ENCODE results near the gene OVCA2. TPM values are rescaled to one million over a fixed set of nuclear protein-coding genes. Genes with fewer than 3 reads are reported as not detected.

OVCA2 gene
- total RNA-seq, 1 donor from 2014 or later = 32.7 TPM

- DNase-seq (ENCODE audit: low spot score) = no peak
- Mint-ChIP-seq H3K36me3 (ENCODE audit: low read depth, unreplicated experiment) (peaks cover 25% of the 10 kb centered on the region), H3K4me1 (ENCODE audit: unreplicated experiment) (peaks cover 51% of the 10 kb centered on the region), H3K9me3 (ENCODE audit: unreplicated experiment) (no peaks in the 10 kb centered on the region), H3K27me3 (ENCODE audit: unreplicated experiment) (peaks cover 11% of the 10 kb centered on the region), H3K27ac (ENCODE audit: unreplicated experiment) (peak overlapping the region; percentile 53), H3K4me3 (ENCODE audit: unreplicated experiment) (peak overlapping the region; percentile 57)
- no peak for TF ChIP-seq CTCF (IDR thresholded peaks at IDR 0.05; ENCODE audit: unreplicated experiment)
These were observed 43.2 kb downstream of the OVCA2 start for GRCh38 chr17:2084766-2085647.

- H3K27me3 Mint-ChIP-seq (ENCODE audit: unreplicated experiment) = peaks cover 12% of the 10 kb centered on the region
- no peak overlapping the region for H3K27ac Mint-ChIP-seq (ENCODE audit: unreplicated experiment)
- DNase-seq (ENCODE audit: low spot score) = no peak
- H3K9me3 Mint-ChIP-seq (ENCODE audit: unreplicated experiment) = no peaks in the 10 kb centered on the region
- peaks cover 57% of the 10 kb centered on the region for H3K4me1 Mint-ChIP-seq (ENCODE audit: unreplicated experiment)
- peaks cover 25% of the 10 kb centered on the region for H3K36me3 Mint-ChIP-seq (ENCODE audit: low read depth, unreplicated experiment)
- no peak for TF ChIP-seq CTCF (IDR thresholded peaks at IDR 0.05; ENCODE audit: unreplicated experiment)
- peak overlapping the region; percentile 57 for H3K4me3 Mint-ChIP-seq (ENCODE audit: unreplicated experiment)
These were observed 43.8 kb downstream of the OVCA2 start for GRCh38 chr17:2085648-2085949.

- Mint-ChIP-seq H3K9me3 (ENCODE audit: unreplicated experiment) (no peaks in the 10 kb centered on the region), H3K36me3 (ENCODE audit: low read depth, unreplicated experiment) (peaks cover 21% of the 10 kb centered on the region), H3K4me1 (ENCODE audit: unreplicated experiment) (peaks cover 61% of the 10 kb centered on the region), H3K4me3 (ENCODE audit: unreplicated experiment) (no peak overlapping the region), H3K27me3 (ENCODE audit: unreplicated experiment) (peaks cover 14% of the 10 kb centered on the region), H3K27ac (ENCODE audit: unreplicated experiment) (no peak overlapping the region)
- no peak for TF ChIP-seq CTCF (IDR thresholded peaks at IDR 0.05; ENCODE audit: unreplicated experiment)
- DNase-seq (ENCODE audit: low spot score) = no peak
These were observed 44.5 kb downstream of the OVCA2 start for GRCh38 chr17:2086306-2086705.

- no peak for TF ChIP-seq CTCF (IDR thresholded peaks at IDR 0.05; ENCODE audit: unreplicated experiment)
- Mint-ChIP-seq H3K27me3 (ENCODE audit: unreplicated experiment) (peaks cover 17% of the 10 kb centered on the region), H3K9me3 (ENCODE audit: unreplicated experiment) (no peaks in the 10 kb centered on the region), H3K36me3 (ENCODE audit: low read depth, unreplicated experiment) (peaks cover 18% of the 10 kb centered on the region), H3K4me1 (ENCODE audit: unreplicated experiment) (peaks cover 63% of the 10 kb centered on the region), H3K27ac (ENCODE audit: unreplicated experiment) (peak overlapping the region; percentile 15), H3K4me3 (ENCODE audit: unreplicated experiment) (peak overlapping the region; percentile 70)
- no peak for DNase-seq (ENCODE audit: low spot score)
These were observed 45.9 kb downstream of the OVCA2 start for GRCh38 chr17:2087597-2088211.

DNA sequence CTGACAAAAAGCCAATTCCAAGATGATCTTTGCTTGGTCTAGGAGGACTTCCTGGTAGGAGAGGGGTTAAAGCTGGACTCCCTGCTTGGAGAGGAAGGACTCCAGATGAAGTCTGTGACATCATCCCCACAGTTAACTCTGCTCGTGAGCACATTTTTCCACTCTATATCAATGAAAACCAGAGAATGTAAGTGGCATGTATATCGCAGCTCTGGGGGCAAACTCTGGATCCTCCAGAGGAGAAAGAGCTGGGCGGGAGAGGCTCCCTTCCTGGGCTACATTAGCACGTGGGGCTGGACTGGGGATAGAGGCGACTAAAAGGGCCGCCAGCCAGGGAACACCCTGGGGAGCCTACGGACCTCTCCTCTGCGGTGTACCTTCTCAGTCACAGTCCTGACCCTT is 47.2 kb downstream of the OVCA2 start:
- Mint-ChIP-seq H3K9me3 (ENCODE audit: unreplicated experiment) (no peaks in the 10 kb centered on the region), H3K4me3 (ENCODE audit: unreplicated experiment) (no peak overlapping the region)
- TF ChIP-seq CTCF (IDR thresholded peaks at IDR 0.05; ENCODE audit: unreplicated experiment) = no peak

More for the DNA sequence above, 47.2 kb downstream of the OVCA2 start:
- Mint-ChIP-seq H3K27ac (ENCODE audit: unreplicated experiment) (no peak overlapping the region), H3K27me3 (ENCODE audit: unreplicated experiment) (peaks cover 17% of the 10 kb centered on the region), H3K36me3 (ENCODE audit: low read depth, unreplicated experiment) (peaks cover 9% of the 10 kb centered on the region), H3K4me1 (ENCODE audit: unreplicated experiment) (peaks cover 58% of the 10 kb centered on the region)
- DNase-seq (ENCODE audit: low spot score) = no peak
